ENCODE data around the gene FLT4. TPM values are rescaled to one million over a fixed set of nuclear protein-coding genes. Genes with fewer than 3 reads are reported as not detected.

FLT4 gene
- total and polyA plus RNA-seq, 9 of the 15 experiments (the other 6 are each of a cell fraction or from before 2014, with no cell fraction given), result 0.01 to 0.42 (median 0.14) TPM; not detected in 2

DNA sequence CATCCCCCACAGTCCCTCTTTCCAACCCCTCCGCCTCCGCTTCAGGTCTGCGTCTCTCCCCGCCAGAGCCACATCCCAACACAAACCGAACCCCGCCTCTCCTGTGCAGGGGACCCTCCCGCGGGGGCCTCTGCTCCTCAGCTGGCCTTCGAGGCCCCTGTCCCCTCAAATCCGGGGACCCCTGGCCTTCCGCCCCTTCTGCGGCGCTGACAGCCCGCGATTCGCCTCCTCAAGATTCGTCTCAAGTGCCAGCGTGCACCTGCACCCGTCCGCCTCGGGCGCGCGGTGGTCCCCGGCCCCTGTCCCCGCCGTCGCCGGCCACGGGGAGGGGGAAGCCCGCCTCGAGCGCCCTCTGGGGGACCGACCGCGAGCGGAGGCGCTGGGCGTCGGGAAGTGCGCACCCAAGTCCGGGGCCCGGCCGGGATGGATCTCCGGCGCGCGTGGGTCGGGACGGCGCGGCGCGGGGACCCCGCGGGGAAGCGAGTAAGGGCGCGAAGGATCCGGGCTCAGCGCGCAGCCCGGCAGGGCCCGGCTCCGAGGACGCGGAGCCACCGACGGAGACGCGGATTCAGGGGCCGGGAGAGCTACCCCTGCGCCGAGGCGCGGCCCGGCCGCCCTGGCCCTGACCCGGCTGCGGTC lies 623 bp downstream of the FLT4 start (continued):
- TF ChIP-seq, protein P1, sequence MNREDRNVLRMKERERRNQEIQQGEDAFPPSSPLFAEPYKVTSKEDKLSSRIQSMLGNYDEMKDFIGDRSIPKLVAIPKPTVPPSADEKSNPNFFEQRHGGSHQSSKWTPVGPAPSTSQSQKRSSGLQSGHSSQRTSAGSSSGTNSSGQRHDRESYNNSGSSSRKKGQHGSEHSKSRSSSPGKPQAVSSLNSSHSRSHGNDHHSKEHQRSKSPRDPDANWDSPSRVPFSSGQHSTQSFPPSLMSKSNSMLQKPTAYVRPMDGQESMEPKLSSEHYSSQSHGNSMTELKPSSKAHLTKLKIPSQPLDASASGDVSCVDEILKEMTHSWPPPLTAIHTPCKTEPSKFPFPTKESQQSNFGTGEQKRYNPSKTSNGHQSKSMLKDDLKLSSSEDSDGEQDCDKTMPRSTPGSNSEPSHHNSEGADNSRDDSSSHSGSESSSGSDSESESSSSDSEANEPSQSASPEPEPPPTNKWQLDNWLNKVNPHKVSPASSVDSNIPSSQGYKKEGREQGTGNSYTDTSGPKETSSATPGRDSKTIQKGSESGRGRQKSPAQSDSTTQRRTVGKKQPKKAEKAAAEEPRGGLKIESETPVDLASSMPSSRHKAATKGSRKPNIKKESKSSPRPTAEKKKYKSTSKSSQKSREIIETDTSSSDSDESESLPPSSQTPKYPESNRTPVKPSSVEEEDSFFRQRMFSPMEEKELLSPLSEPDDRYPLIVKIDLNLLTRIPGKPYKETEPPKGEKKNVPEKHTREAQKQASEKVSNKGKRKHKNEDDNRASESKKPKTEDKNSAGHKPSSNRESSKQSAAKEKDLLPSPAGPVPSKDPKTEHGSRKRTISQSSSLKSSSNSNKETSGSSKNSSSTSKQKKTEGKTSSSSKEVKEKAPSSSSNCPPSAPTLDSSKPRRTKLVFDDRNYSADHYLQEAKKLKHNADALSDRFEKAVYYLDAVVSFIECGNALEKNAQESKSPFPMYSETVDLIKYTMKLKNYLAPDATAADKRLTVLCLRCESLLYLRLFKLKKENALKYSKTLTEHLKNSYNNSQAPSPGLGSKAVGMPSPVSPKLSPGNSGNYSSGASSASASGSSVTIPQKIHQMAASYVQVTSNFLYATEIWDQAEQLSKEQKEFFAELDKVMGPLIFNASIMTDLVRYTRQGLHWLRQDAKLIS (CRISPR knock-in tag; IDR thresholded peaks at IDR 0.05), result no peak
- TF ChIP-seq, protein P2, sequence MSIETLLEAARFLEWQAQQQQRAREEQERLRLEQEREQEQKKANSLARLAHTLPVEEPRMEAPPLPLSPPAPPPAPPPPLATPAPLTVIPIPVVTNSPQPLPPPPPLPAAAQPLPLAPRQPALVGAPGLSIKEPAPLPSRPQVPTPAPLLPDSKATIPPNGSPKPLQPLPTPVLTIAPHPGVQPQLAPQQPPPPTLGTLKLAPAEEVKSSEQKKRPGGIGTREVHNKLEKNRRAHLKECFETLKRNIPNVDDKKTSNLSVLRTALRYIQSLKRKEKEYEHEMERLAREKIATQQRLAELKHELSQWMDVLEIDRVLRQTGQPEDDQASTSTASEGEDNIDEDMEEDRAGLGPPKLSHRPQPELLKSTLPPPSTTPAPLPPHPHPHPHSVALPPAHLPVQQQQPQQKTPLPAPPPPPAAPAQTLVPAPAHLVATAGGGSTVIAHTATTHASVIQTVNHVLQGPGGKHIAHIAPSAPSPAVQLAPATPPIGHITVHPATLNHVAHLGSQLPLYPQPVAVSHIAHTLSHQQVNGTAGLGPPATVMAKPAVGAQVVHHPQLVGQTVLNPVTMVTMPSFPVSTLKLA (conservative IDR thresholded peaks at IDR 0.05), result no peak
- no peak for TF ChIP-seq KDM5B (IDR thresholded peaks at IDR 0.05; ENCODE audit: insufficient replicate concordance, low read depth, low read length)
- 0 out of 2 replicates have a peak, but pooled peaks have one; percentile 27 for TF ChIP-seq SAFB (IDR thresholded peaks at IDR 0.05; ENCODE audit: borderline replicate concordance, low read depth, low read length)
- TF ChIP-seq, protein P3, sequence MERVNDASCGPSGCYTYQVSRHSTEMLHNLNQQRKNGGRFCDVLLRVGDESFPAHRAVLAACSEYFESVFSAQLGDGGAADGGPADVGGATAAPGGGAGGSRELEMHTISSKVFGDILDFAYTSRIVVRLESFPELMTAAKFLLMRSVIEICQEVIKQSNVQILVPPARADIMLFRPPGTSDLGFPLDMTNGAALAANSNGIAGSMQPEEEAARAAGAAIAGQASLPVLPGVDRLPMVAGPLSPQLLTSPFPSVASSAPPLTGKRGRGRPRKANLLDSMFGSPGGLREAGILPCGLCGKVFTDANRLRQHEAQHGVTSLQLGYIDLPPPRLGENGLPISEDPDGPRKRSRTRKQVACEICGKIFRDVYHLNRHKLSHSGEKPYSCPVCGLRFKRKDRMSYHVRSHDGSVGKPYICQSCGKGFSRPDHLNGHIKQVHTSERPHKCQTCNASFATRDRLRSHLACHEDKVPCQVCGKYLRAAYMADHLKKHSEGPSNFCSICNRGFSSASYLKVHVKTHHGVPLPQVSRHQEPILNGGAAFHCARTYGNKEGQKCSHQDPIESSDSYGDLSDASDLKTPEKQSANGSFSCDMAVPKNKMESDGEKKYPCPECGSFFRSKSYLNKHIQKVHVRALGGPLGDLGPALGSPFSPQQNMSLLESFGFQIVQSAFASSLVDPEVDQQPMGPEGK (CRISPR knock-in tag; IDR thresholded peaks at IDR 0.05; ENCODE audit: borderline replicate concordance), result no peak
- TF ChIP-seq L3MBTL2 (IDR thresholded peaks at IDR 0.05), result peak; percentile 46; the same call in 1 of the 2 replicates
- TF ChIP-seq, protein P4, sequence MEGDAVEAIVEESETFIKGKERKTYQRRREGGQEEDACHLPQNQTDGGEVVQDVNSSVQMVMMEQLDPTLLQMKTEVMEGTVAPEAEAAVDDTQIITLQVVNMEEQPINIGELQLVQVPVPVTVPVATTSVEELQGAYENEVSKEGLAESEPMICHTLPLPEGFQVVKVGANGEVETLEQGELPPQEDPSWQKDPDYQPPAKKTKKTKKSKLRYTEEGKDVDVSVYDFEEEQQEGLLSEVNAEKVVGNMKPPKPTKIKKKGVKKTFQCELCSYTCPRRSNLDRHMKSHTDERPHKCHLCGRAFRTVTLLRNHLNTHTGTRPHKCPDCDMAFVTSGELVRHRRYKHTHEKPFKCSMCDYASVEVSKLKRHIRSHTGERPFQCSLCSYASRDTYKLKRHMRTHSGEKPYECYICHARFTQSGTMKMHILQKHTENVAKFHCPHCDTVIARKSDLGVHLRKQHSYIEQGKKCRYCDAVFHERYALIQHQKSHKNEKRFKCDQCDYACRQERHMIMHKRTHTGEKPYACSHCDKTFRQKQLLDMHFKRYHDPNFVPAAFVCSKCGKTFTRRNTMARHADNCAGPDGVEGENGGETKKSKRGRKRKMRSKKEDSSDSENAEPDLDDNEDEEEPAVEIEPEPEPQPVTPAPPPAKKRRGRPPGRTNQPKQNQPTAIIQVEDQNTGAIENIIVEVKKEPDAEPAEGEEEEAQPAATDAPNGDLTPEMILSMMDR (IDR thresholded peaks at IDR 0.05 in 2 of 3, conservative IDR thresholded peaks at IDR 0.05 in 1 of 3; ENCODE audit: insufficient read depth in 2 of 3, low read depth in 1 of 3, low read length in 3 of 3), result peak; percentile 24 to 45 (median 34); a peak in 2 of 6 replicates
- TF ChIP-seq E2F3 (CRISPR knock-in tag; IDR thresholded peaks at IDR 0.05), result no peak
- TF ChIP-seq, protein P5, sequence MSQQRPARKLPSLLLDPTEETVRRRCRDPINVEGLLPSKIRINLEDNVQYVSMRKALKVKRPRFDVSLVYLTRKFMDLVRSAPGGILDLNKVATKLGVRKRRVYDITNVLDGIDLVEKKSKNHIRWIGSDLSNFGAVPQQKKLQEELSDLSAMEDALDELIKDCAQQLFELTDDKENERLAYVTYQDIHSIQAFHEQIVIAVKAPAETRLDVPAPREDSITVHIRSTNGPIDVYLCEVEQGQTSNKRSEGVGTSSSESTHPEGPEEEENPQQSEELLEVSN (IDR thresholded peaks at IDR 0.05; ENCODE audit: borderline replicate concordance in 1 of 2, extremely low read depth in 1 of 2, insufficient read depth in 1 of 2, insufficient read length in 1 of 2, low read depth in 1 of 2, low read length in 1 of 2, poor library complexity in 1 of 2, severe bottlenecking in 1 of 2), result peak in 1 of 2 experiments; percentile 48
- TF ChIP-seq, protein P6, sequence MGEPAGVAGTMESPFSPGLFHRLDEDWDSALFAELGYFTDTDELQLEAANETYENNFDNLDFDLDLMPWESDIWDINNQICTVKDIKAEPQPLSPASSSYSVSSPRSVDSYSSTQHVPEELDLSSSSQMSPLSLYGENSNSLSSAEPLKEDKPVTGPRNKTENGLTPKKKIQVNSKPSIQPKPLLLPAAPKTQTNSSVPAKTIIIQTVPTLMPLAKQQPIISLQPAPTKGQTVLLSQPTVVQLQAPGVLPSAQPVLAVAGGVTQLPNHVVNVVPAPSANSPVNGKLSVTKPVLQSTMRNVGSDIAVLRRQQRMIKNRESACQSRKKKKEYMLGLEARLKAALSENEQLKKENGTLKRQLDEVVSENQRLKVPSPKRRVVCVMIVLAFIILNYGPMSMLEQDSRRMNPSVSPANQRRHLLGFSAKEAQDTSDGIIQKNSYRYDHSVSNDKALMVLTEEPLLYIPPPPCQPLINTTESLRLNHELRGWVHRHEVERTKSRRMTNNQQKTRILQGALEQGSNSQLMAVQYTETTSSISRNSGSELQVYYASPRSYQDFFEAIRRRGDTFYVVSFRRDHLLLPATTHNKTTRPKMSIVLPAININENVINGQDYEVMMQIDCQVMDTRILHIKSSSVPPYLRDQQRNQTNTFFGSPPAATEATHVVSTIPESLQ (CRISPR knock-in tag; IDR thresholded peaks at IDR 0.05), result no peak
- no peak for TF ChIP-seq NUFIP1 (IDR thresholded peaks at IDR 0.05; ENCODE audit: partially characterized antibody)
